Breast epithelium (tissue), 3 donors: ENCODE data around the gene KCNK7.

Source experiments
- CTCF ChIP-seq, 3 donors: fragments of 450-650 bp; IDR thresholded peaks; one replicate each; pipeline ENCODE4 v1.5.1; 2016 to 2017; ENCODE audit warnings: antibody characterized with exemption in 3 of 3, mild to moderate bottlenecking in 3 of 3, moderate library complexity in 3 of 3
- POLR2A ChIP-seq: fragments of 450-650 bp; IDR thresholded peaks from one replicate; pipeline ENCODE4 v1.6.1; 2016; ENCODE audit warnings: antibody characterized with exemption, mild to moderate bottlenecking, moderate library complexity
- POLR2AphosphoS5 ChIP-seq, 3 donors: sonication (generic); formaldehyde crosslinking; IDR thresholded peaks; one replicate each; pipeline ENCODE4 v1.6.1; 2017; ENCODE audit warnings: antibody characterized with exemption in 3 of 3

- TF ChIP-seq CTCF (IDR thresholded peaks at IDR 0.05) (no peak), POLR2AphosphoS5 (IDR thresholded peaks at IDR 0.05) (no peak), POLR2A (no peak)
Observed at GRCh38 chr11:65590240-65590738, 5.3 kb downstream of the KCNK7 start.
